Ovary (tissue), 9 donors: ENCODE results near the gene WDR82. TPM values are rescaled to one million over a fixed set of nuclear protein-coding genes. Genes with fewer than 3 reads are reported as not detected.

Source experiments
- DNase-seq, 5 donors: peaks; one replicate each; pipeline ENCODE4 v3.0.0-alpha.2; 2019 to 2020
- H3K27ac ChIP-seq, 2 donors: fragments of 200-600 bp; one replicate each; pipeline versions ENCODE4 v1.5.1 to v1.8.0; 2019 to 2022
- H3K27me3 ChIP-seq: fragments of 200-600 bp; one replicate; pipeline ENCODE4 v1.8.0; 2022
- H3K36me3 ChIP-seq: fragments of 200-600 bp; sonication (generic); one replicate; pipeline ENCODE4 v1.5.1; 2019
- H3K4me1 ChIP-seq: one replicate; pipeline ENCODE4 v1.8.1; 2013; ENCODE audit warnings: mild to moderate bottlenecking, moderate library complexity; ENCODE audit not compliant: insufficient read depth
- H3K4me3 ChIP-seq: fragments of 200-600 bp; sonication (generic); one replicate; pipeline ENCODE4 v1.5.1; 2017
- H3K9me3 ChIP-seq, 2 donors: fragments of 200-600 bp in 1 of 2; sonication (generic) in 1 of 2; one replicate each; pipeline versions ENCODE4 v1.5.1 to v1.8.1; 2013 to 2019; ENCODE audit warnings: mild to moderate bottlenecking in 1 of 2, moderate library complexity in 1 of 2
- EP300 ChIP-seq: sonication (generic); formaldehyde crosslinking; IDR thresholded peaks from one replicate; pipeline ENCODE4 v1.6.1; 2017; ENCODE audit warnings: antibody characterized with exemption
- POLR2A ChIP-seq: fragments of 450-650 bp; IDR thresholded peaks from one replicate; pipeline ENCODE4 v1.6.1; 2017; ENCODE audit warnings: antibody characterized with exemption, mild to moderate bottlenecking, moderate library complexity
- WGBS, 3 donors: extraction: QIAGEN DNeasy Blood & Tissue Kit in 1 of 3; methylation state at CpG; one replicate each; pipeline versions ENCODE4 v1.1.5 to v1.1.7; 2013 to 2017; 5-methylcytosine and 5-hydroxymethylcytosine counted together
- intact Hi-C, 4 donors: fragments of 100-400 bp; cut with DNase I; formaldehyde crosslinking; loops; one replicate each; pipeline versions ENCODE4 v1.11.0 to v1.15.1; 2022 to 2023
- polyA plus RNA-seq, 2 donors: library from polyadenylated mRNA; stranded (reverse); fragments of 200-250 nt in 1 of 2; fragments of 350-450 nt in 1 of 2; fragmentation: Illumina TruSeq in 1 of 2; extraction: RNeasy Lipid Tissue Mini Kit (QIAGEN cat#74804) in 1 of 2; gene quantifications; one replicate each; pipeline ENCODE4 v1.2.3, GENCODE V29; 2013 to 2014
- total RNA-seq, 7 donors: library from RNA; depleted of rRNA in 2 of 7; stranded (reverse); fragments of >200 nt in 2 of 7; fragmentation: NEBNext Ultra II Directional in 3 of 7; extraction: Animal tissue kit (Norgen Biotek cat#: 25700) in 3 of 7; gene quantifications; one replicate each; pipeline versions ENCODE4 v1.1.0 to v1.2.4, GENCODE V29; 2016 to 2023
- TF ChIP-seq, protein P1 (sequence below), 3 donors: fragments of 450-650 bp in 2 of 3; fragments of 200-600 bp in 1 of 3; IDR thresholded peaks; one replicate each; pipeline versions ENCODE4 v1.5.1 to v1.8.0; 2016 to 2022; ENCODE audit warnings: antibody characterized with exemption in 3 of 3, mild to moderate bottlenecking in 1 of 3
- donor health status: DM: no; HTN: no; CAD: no; lungs with moderate emphysema.
- donor health status: DM: no; HTN: no; CAD: no.
- donor health status: Bipolar disorder and iron deficiency.
- donor health status: DM: yes; HTN: yes; CAD: no.
- donor health status: DM: no; HTN: no; CAD: no.
- donor health status: DM: yes; HTN: yes; CAD: no.

WDR82 gene
- total and polyA plus RNA-seq, 9 donors: 36.4 to 110 (median 95.2) TPM

DNA sequence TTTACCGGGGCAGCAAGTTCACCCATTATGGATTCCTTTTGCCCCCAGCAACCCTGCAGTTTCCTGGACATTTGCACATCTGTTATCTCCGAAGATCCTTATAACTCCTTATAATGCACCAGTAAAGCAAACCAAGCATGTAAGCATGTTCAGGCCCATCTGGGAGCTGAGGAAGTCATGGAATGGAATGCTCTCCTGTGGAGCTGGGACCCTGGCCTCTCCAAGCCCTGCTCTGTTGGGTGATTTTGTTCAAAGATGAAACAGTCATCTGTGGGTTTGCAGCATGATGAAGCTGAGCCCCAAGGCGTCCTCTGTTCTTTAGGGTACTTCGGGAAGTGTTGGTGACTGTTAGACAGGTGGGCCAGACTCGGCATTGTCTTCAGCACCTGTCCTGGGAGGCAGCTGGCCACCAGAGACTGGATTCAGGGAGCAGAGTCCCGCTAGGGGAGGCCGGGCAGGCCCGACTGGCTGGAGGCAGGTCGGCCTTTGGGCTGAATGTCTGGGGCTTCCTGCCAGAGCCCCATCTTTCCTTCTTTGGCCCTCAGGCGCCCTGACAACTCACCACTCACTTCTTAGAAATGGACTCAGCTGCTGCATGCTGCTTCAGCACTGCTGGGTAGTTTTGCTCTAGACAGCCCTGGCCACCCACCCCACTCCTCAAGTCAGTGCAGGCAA, 41.6 kb upstream of the WDR82 start:
- Histone ChIP-seq H3K9me3 (no peaks in the 10 kb centered on the region), H3K36me3 (no peaks in the 10 kb centered on the region), H3K4me1 (peaks cover 2% of the 10 kb centered on the region), H3K27me3 (no peaks in the 10 kb centered on the region), H3K4me3 (no peak overlapping the region), H3K27ac (no peak overlapping the region)
- WGBS, 3 donors: 75 to 86% (median 83%) methylated on average over 10 of the region's 10 CpGs
- TF ChIP-seq, protein P1, sequence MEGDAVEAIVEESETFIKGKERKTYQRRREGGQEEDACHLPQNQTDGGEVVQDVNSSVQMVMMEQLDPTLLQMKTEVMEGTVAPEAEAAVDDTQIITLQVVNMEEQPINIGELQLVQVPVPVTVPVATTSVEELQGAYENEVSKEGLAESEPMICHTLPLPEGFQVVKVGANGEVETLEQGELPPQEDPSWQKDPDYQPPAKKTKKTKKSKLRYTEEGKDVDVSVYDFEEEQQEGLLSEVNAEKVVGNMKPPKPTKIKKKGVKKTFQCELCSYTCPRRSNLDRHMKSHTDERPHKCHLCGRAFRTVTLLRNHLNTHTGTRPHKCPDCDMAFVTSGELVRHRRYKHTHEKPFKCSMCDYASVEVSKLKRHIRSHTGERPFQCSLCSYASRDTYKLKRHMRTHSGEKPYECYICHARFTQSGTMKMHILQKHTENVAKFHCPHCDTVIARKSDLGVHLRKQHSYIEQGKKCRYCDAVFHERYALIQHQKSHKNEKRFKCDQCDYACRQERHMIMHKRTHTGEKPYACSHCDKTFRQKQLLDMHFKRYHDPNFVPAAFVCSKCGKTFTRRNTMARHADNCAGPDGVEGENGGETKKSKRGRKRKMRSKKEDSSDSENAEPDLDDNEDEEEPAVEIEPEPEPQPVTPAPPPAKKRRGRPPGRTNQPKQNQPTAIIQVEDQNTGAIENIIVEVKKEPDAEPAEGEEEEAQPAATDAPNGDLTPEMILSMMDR (IDR thresholded peaks at IDR 0.05): no peak
- TF ChIP-seq POLR2A (no peak), EP300 (no peak)
- no peak for DNase-seq
- intact Hi-C loops: no loop called here

DNA sequence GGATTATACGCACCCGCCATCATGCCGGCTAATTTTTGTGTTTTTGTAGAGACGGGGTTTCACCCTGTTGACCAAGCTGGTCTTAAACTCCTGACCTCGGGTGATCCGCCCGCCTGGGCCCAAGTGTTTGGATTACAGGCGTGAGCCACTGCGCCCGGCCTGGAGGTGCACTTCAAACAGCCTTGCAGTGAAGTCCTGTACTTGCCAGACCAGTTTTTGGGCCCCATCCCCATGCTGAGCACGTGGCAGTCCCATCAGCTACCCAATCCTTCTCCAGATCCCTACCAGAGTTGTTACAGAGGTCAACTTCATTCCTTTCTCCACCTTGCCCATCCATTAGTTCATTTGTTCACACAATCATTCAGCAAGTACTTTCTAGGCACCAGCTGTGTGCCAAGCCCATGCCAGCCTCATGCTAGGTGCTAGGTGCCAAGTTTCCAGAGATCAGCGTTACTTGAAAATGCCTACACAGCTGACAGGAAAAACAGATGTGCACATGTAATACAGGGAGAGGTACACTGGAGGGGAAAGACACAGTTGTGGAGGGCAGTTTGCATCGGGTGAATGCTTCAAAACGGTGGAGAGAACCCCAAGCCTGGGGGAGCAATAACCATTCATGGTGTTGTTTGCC, 39.9 kb upstream of the WDR82 start:
- H3K4me1 ChIP-seq: peaks cover 2% of the 10 kb centered on the region
- no peaks in the 10 kb centered on the region for H3K36me3 ChIP-seq
- DNase-seq: no peak
- WGBS, 3 donors: 69 to 78% (median 75%) methylated on average over 14 of the region's 14 CpGs
- intact Hi-C loops: no loop called here
- no peaks in the 10 kb centered on the region for H3K27me3 ChIP-seq
- no peak overlapping the region for H3K27ac ChIP-seq
- no peak for TF ChIP-seq POLR2A
- TF ChIP-seq, protein P1 (IDR thresholded peaks at IDR 0.05): no peak
- TF ChIP-seq EP300: no peak
- no peak overlapping the region for H3K4me3 ChIP-seq
- no peaks in the 10 kb centered on the region for H3K9me3 ChIP-seq

DNA sequence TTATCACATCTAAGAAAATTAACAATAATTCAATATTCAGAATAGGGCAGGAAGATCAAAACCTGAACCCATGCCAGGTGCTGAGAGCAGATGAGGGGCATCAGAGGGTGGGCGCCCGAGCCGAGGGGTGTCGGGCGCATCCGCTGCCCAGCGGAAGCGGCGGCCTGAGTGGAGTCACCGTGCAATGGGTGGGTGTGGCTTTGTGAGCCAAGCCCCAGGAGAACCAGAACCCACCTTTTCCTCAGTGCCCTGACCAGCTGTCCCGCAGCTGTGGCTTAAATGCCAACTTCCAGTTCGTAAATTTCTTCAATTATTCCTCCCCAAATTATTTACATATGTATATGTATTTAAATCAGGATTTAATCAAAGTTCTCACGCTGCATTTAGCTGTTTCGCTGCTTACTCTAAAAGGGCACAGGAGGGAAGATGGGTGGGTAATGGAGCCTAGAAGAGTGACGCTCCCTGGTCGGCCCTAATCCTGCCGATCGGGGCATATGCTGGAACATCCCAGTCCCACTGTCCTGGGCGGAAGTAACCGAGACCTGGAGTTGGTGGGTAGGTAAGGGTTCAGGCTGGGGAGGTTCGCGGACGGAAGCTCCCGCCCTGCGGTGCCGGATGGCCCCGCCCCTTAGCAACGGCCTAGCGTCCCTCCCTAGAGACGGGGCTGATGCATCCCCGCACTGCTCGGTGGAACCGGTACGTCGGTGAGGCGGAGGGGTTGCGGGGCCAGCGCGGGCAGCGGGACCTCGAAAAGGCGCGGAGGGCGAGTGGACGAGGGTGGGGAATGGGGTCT, 39.0 kb upstream of the WDR82 start:
- H3K36me3 ChIP-seq: no peaks in the 10 kb centered on the region
- H3K4me3 ChIP-seq: peak overlapping the region; percentile 19
- WGBS, 3 donors: 11 to 19% (median 15%) methylated on average over 43 to 45 of the region's 45 CpGs
- peak; percentile 55 to 82 (median 72) for DNase-seq
- no peaks in the 10 kb centered on the region for H3K27me3 ChIP-seq
- H3K27ac ChIP-seq: no peak overlapping the region
- no peaks in the 10 kb centered on the region for H3K9me3 ChIP-seq
- H3K4me1 ChIP-seq: peaks cover 2% of the 10 kb centered on the region
- intact Hi-C loops: no loop called here
- TF ChIP-seq, protein P1 (IDR thresholded peaks at IDR 0.05): no peak
- TF ChIP-seq EP300 (no peak), POLR2A (no peak)

GRCh38 chr3:52315977-52316764, 37.7 kb upstream of the WDR82 start, which contains the start of gene DNAH1:
Gene DNAH1 (plus strand): TSS chr3:52316319. CDS start chr3:52322443, 6,124 bp downstream.
- TF ChIP-seq, protein P1 (IDR thresholded peaks at IDR 0.05): no peak
- TF ChIP-seq POLR2A (no peak), EP300 (no peak)
- no peak for DNase-seq
- no peaks in the 10 kb centered on the region for H3K27me3 ChIP-seq
- peaks cover 2% of the 10 kb centered on the region for H3K4me1 ChIP-seq
- WGBS, 3 donors: 89 to 92% (median 90%) methylated on average over 3 of the region's 3 CpGs
- H3K9me3 ChIP-seq: no peaks in the 10 kb centered on the region
- intact Hi-C loops: no loop called here
- H3K36me3 ChIP-seq: no peaks in the 10 kb centered on the region
- no peak within 1 kb of the TSS for H3K4me3 ChIP-seq
- H3K27ac ChIP-seq: no peak within 1 kb of the TSS
